ENCODE data around the gene NADK2. TPM values are rescaled to one million over a fixed set of nuclear protein-coding genes. Genes with fewer than 3 reads are reported as not detected.

Gene NADK2
- total RNA-seq, 1 experiment from 2014 or later = 21.2 TPM

- TF ChIP-seq, protein P1, sequence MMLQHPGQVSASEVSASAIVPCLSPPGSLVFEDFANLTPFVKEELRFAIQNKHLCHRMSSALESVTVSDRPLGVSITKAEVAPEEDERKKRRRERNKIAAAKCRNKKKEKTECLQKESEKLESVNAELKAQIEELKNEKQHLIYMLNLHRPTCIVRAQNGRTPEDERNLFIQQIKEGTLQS (IDR thresholded peaks at IDR 0.05) = no peak
- TF ChIP-seq EZH2 (IDR thresholded peaks at IDR 0.05) (no peak), ZNF274 (IDR thresholded peaks at IDR 0.05; ENCODE audit: low read depth, low read length) (no peak), YY1 (IDR thresholded peaks at IDR 0.05; ENCODE audit: extremely low read depth, insufficient replicate concordance, low read depth, low read length) (no peak)
Measured at GRCh38 chr5:36155291-36155690, 86.4 kb downstream of the NADK2 start (continued).

DNA sequence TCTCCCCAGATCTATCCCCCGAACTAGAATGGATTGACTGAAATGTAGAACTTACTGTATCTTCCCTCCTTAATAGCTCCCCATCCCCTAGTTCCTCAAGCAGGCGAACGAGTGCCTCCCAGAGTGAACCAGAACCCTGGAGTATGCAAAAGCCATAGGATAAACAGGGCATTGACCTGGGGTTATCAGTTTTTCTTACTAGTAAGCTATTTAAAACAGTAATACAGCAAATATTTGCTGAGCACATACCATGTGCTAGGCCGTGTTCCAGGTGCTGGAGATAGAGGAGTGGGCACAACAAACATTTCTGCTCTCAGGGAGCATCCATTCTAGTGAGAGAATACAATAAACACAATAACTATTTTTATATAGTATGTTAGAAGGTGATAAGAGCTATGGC lies 88.0 kb downstream of the NADK2 start:
- ATAC-seq (no peak), DNase-seq (ENCODE audit: low read depth, low spot score) (no peak)
- no peak overlapping the region for H2AFZ ChIP-seq (ENCODE audit: low read depth, low read length, poor library complexity, severe bottlenecking)
- peaks cover 26 to 34% of the 10 kb centered on the region in 2 experiments; a peak in 3 of 4 replicates for H3K36me3 ChIP-seq (ENCODE audit: control insufficient read depth in 1 of 2, insufficient read depth in 2 of 2, low read length in 2 of 2)
- ChIA-PET CTCF (no interaction called here), POLR2A (no interaction called here), RAD21 (ENCODE audit: low non-redundant PET in 1 of 2, low total read pairs in 2 of 2, uncharacterized antibody in 2 of 2, unreplicated experiment in 2 of 2) (no interaction called here)
- H3K4me2 ChIP-seq (ENCODE audit: low read length) = no peak overlapping the region
- H3K27ac ChIP-seq (ENCODE audit: low read depth, low read length) = no peak overlapping the region
- intact Hi-C loops (cut with micrococcal nuclease) = loop anchor here (5.0 kb wide), 1 partner anchor 89 kb away; the partner anchor contains the start of gene NADK2
- H3K9me2 ChIP-seq (ENCODE audit: insufficient read depth) = no peaks in the 10 kb centered on the region
- no peaks in the 10 kb centered on the region for H3K9me3 ChIP-seq (ENCODE audit: control insufficient read depth in 1 of 2, insufficient read depth in 1 of 2, low read depth in 1 of 2, low read length in 2 of 2)
- H3K9ac ChIP-seq (ENCODE audit: low read length) = no peak overlapping the region
- no peak overlapping the region for H3K4me3 ChIP-seq (replicated peaks in 1 of 2; ENCODE audit: low read depth in 1 of 2, low read length in 2 of 2)
- H3K4me1 ChIP-seq (ENCODE audit: control insufficient read depth in 1 of 2, insufficient read depth in 2 of 2, low read length in 2 of 2) = peaks cover 6 to 12% of the 10 kb centered on the region in 2 experiments; a peak in 3 of 4 replicates
- H4K20me1 ChIP-seq (ENCODE audit: insufficient read depth) = no peaks in the 10 kb centered on the region; the same call in 1 of the 2 replicates
- peaks cover 64% of the 10 kb centered on the region for H3K79me2 ChIP-seq (ENCODE audit: insufficient read depth, low read length)
- TF ChIP-seq SP1 (IDR thresholded peaks at IDR 0.05; ENCODE audit: low read depth) (no peak), SRF (IDR thresholded peaks at IDR 0.05; ENCODE audit: low read depth) (no peak), POLR2A (IDR thresholded peaks at IDR 0.05; ENCODE audit: borderline replicate concordance, extremely low read depth, insufficient read depth, insufficient read length) (no peak), ELF1 (IDR thresholded peaks at IDR 0.05; ENCODE audit: borderline replicate concordance, low read depth) (no peak), EGR1 (IDR thresholded peaks at IDR 0.05; ENCODE audit: low read depth) (no peak), RAD21 (IDR thresholded peaks at IDR 0.05; ENCODE audit: low read depth) (no peak)
- TF ChIP-seq, protein P2, sequence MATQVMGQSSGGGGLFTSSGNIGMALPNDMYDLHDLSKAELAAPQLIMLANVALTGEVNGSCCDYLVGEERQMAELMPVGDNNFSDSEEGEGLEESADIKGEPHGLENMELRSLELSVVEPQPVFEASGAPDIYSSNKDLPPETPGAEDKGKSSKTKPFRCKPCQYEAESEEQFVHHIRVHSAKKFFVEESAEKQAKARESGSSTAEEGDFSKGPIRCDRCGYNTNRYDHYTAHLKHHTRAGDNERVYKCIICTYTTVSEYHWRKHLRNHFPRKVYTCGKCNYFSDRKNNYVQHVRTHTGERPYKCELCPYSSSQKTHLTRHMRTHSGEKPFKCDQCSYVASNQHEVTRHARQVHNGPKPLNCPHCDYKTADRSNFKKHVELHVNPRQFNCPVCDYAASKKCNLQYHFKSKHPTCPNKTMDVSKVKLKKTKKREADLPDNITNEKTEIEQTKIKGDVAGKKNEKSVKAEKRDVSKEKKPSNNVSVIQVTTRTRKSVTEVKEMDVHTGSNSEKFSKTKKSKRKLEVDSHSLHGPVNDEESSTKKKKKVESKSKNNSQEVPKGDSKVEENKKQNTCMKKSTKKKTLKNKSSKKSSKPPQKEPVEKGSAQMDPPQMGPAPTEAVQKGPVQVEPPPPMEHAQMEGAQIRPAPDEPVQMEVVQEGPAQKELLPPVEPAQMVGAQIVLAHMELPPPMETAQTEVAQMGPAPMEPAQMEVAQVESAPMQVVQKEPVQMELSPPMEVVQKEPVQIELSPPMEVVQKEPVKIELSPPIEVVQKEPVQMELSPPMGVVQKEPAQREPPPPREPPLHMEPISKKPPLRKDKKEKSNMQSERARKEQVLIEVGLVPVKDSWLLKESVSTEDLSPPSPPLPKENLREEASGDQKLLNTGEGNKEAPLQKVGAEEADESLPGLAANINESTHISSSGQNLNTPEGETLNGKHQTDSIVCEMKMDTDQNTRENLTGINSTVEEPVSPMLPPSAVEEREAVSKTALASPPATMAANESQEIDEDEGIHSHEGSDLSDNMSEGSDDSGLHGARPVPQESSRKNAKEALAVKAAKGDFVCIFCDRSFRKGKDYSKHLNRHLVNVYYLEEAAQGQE (IDR thresholded peaks at IDR 0.05; ENCODE audit: low read depth) = no peak
- TF ChIP-seq, protein P1 (IDR thresholded peaks at IDR 0.05) = no peak
- no TSS peak for BruUV-seq (replicated peaks)
- H3K27me3 ChIP-seq (ENCODE audit: insufficient read depth, low read length) = no peaks in the 10 kb centered on the region

Measured in HCT116 (cell line).